ENCODE results near the gene PKMYT1. TPM values are rescaled to one million over a fixed set of nuclear protein-coding genes. Genes with fewer than 3 reads are reported as not detected.

The PKMYT1 gene
- total and polyA plus RNA-seq, 3 donors from 2014 or later = 76.4 to 146 (median 119) TPM

DNA sequence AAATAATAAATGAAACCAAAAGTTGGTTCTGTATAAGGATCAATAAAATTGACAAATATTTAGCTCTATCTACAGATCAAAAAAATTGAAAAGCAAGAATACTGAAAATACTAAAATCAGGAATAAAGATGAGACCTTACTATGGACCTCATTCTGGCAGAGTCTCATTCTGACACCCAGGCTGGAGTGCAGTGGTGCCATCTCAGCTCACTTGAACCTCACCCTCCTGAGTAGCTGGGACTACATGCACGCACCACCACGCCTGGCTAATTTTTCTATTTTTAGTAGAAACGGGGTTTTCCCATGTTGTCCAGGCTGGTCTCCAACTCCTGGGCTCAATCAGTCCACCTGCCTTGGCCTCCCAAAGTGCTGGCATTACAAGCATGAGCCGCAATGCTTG, 38.2 kb downstream of the PKMYT1 start:
- H3K4me1 ChIP-seq = no peaks in the 10 kb centered on the region
- DNase-seq = no peak
- no peaks in the 10 kb centered on the region for H3K9me3 ChIP-seq
- intact Hi-C loops (cut with DNase I; ENCODE audit: low total_unique reads) = no loop called here
- no peak overlapping the region for H3K27ac ChIP-seq
- WGBS, 2 donors = 87 to 88% methylated on average over 4 of the region's 4 CpGs
- no peak overlapping the region for H3K4me3 ChIP-seq
- H3K27me3 ChIP-seq = no peaks in the 10 kb centered on the region
- no peaks in the 10 kb centered on the region for H3K36me3 ChIP-seq (ENCODE audit: low read depth, missing control alignments)
- TF ChIP-seq POLR2A (IDR thresholded peaks at IDR 0.05) = no peak
- no peak for TF ChIP-seq CTCF (IDR thresholded peaks at IDR 0.05)

GRCh38 chr16:2939968-2940367, 40.3 kb downstream of the PKMYT1 start:
- no peak for DNase-seq
- WGBS, 2 donors = 74 to 75% methylated on average over 2 of the region's 2 CpGs
- Histone ChIP-seq H3K36me3 (ENCODE audit: low read depth, missing control alignments) (no peaks in the 10 kb centered on the region), H3K27me3 (no peaks in the 10 kb centered on the region), H3K9me3 (no peaks in the 10 kb centered on the region), H3K4me3 (no peak overlapping the region), H3K27ac (no peak overlapping the region), H3K4me1 (no peaks in the 10 kb centered on the region)
- TF ChIP-seq POLR2A (IDR thresholded peaks at IDR 0.05) (no peak), CTCF (IDR thresholded peaks at IDR 0.05) (no peak)
- intact Hi-C loops (cut with DNase I; ENCODE audit: low total_unique reads) = no loop called here

GRCh38 chr16:2938206-2938605, 42.0 kb downstream of the PKMYT1 start:
- H3K36me3 ChIP-seq (ENCODE audit: low read depth, missing control alignments) = no peaks in the 10 kb centered on the region
- intact Hi-C loops (cut with DNase I; ENCODE audit: low total_unique reads) = no loop called here
- H3K4me1 ChIP-seq = no peaks in the 10 kb centered on the region
- H3K4me3 ChIP-seq = no peak overlapping the region
- 67 to 98% methylated on average over 1 to 12 of the region's 12 CpGs for WGBS, 2 donors
- TF ChIP-seq POLR2A (IDR thresholded peaks at IDR 0.05) (no peak), CTCF (IDR thresholded peaks at IDR 0.05) (no peak)
- no peaks in the 10 kb centered on the region for H3K27me3 ChIP-seq
- H3K27ac ChIP-seq = no peak overlapping the region
- DNase-seq = no peak
- no peaks in the 10 kb centered on the region for H3K9me3 ChIP-seq

DNA sequence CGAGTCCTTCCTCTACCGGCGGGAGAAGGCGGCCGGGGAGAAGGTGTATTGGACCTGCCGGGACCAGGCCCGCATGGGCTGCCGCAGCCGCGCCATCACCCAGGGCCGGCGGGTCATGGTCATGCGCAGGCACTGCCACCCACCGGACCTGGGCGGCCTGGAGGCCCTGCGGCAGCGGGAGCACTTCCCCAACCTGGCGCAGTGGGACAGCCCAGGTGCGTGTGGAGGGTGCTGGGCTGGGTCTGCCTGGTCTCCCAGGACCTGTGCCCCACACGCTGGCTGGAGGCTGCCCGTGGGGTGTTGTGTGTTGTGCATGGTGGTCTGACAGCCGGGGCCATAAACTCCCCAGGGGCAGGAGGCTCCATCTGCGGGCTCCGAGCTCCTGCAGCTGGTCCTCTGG, 43.1 kb downstream of the PKMYT1 start:
- Histone ChIP-seq H3K4me1 (no peaks in the 10 kb centered on the region), H3K27me3 (no peaks in the 10 kb centered on the region), H3K36me3 (ENCODE audit: low read depth, missing control alignments) (no peaks in the 10 kb centered on the region), H3K9me3 (no peaks in the 10 kb centered on the region), H3K27ac (no peak overlapping the region), H3K4me3 (no peak overlapping the region)
- no peak for DNase-seq
- TF ChIP-seq POLR2A (IDR thresholded peaks at IDR 0.05) (no peak), CTCF (IDR thresholded peaks at IDR 0.05) (no peak)
- intact Hi-C loops (cut with DNase I; ENCODE audit: low total_unique reads) = no loop called here
- WGBS, 2 donors = 93% methylated on average over 17 of the region's 24 CpGs; no CpG with 5 or more reads in 1 of the 2 donors

- WGBS, 2 donors = 88 to 93% methylated on average over 9 to 21 of the region's 22 CpGs
- Histone ChIP-seq H3K4me1 (no peaks in the 10 kb centered on the region), H3K36me3 (ENCODE audit: low read depth, missing control alignments) (no peaks in the 10 kb centered on the region), H3K27me3 (no peaks in the 10 kb centered on the region), H3K9me3 (no peaks in the 10 kb centered on the region), H3K27ac (no peak overlapping the region), H3K4me3 (no peak overlapping the region)
- no peak for DNase-seq
- intact Hi-C loops (cut with DNase I; ENCODE audit: low total_unique reads) = no loop called here
- no peak for TF ChIP-seq POLR2A (IDR thresholded peaks at IDR 0.05)
- no peak for TF ChIP-seq CTCF (IDR thresholded peaks at IDR 0.05)
Observed at GRCh38 chr16:2936436-2937011, 43.7 kb downstream of the PKMYT1 start.

Measured in testis (tissue), 3 donors.